HUES48 (cell line): ENCODE data around the gene ADGRL3.
"Not testable (repeated sequence)": the region's sequence is repeated elsewhere in the genome, so short reads cannot be mapped to it uniquely, and the experiment has no call there.

Experiments used
- H3K27ac ChIP-seq: one replicate; pipeline ENCODE4 v1.7.0; 2013; ENCODE audit warnings: low read depth, low read length, inconsistent platforms
- H3K27me3 ChIP-seq: 2 replicates; pipeline ENCODE4 v1.6.1; 2013; ENCODE audit warnings: mild to moderate bottlenecking, low read length; ENCODE audit not compliant: control insufficient read depth, insufficient read depth
- H3K36me3 ChIP-seq: 2 replicates; pipeline ENCODE4 v1.6.1; 2013; ENCODE audit warnings: low read length; ENCODE audit not compliant: control insufficient read depth, insufficient read depth
- H3K4me1 ChIP-seq: 2 replicates; pipeline ENCODE4 v1.6.1; 2013; ENCODE audit warnings: mild to moderate bottlenecking, low read length; ENCODE audit not compliant: control insufficient read depth, insufficient read depth
- H3K4me3 ChIP-seq: 2 replicates; pipeline ENCODE4 v1.5.1; 2013; ENCODE audit warnings: mild to moderate bottlenecking, low read depth, low read length
- H3K9ac ChIP-seq: 2 replicates; pipeline ENCODE4 v1.6.1; 2013; ENCODE audit warnings: mild to moderate bottlenecking, low read depth, low read length, moderate library complexity
- H3K9me3 ChIP-seq: 2 replicates; pipeline ENCODE4 v1.6.1; 2013; ENCODE audit warnings: low read length; ENCODE audit not compliant: control insufficient read depth, insufficient read depth

The ADGRL3 gene

DNA sequence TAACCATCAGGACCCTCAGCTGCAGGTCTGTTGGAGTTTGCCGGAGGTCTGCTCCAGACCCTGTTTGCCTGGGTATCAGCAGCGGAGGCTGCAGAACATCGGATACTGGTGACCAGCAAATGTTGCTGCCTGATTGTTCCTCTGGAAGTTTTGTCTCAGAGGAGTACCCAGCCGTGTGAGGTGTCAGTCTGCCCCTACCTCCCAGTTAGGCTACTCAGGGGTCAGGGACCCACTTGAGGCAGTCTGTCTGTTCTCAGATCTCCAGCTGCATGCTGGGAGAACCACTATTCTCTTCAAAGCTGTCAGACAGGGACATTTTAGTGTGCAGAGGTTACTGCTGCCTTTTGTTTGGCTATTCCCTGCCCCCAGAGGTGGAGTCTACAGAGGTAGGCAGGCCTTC, 559.8 kb downstream of the ADGRL3 start:
- H3K36me3 ChIP-seq: peaks cover 54% of the 10 kb centered on the region
- not testable (repeated sequence) for H3K27ac ChIP-seq, H3K27me3 ChIP-seq, H3K9ac ChIP-seq, H3K4me1 ChIP-seq, H3K4me3 ChIP-seq
- peaks cover 64% of the 10 kb centered on the region for H3K9me3 ChIP-seq

DNA sequence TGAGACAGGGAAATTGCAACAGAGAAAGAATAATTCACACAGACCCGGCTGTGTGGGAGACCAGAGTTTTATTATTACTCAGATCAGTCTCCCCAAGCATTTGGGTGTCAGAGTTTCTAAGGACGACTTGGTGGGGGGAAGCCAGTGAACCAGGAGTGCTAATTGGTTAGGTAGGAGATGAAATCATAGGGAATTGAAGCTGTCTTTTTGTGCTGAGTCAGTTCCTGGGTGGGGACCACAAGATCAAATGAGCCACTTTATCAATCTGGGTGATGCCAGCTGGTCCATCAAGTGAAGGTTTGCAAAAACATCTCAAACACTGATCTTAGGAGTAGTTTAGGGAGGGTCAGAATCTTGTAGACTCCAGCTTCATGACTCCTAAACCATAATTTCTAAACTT, 560.7 kb downstream of the ADGRL3 start:
- Histone ChIP-seq H3K4me3 (peak overlapping the region; percentile 35; the same call in 1 of the 2 replicates), H3K27ac (no peak overlapping the region), H3K9me3 (peaks cover 71% of the 10 kb centered on the region)

DNA sequence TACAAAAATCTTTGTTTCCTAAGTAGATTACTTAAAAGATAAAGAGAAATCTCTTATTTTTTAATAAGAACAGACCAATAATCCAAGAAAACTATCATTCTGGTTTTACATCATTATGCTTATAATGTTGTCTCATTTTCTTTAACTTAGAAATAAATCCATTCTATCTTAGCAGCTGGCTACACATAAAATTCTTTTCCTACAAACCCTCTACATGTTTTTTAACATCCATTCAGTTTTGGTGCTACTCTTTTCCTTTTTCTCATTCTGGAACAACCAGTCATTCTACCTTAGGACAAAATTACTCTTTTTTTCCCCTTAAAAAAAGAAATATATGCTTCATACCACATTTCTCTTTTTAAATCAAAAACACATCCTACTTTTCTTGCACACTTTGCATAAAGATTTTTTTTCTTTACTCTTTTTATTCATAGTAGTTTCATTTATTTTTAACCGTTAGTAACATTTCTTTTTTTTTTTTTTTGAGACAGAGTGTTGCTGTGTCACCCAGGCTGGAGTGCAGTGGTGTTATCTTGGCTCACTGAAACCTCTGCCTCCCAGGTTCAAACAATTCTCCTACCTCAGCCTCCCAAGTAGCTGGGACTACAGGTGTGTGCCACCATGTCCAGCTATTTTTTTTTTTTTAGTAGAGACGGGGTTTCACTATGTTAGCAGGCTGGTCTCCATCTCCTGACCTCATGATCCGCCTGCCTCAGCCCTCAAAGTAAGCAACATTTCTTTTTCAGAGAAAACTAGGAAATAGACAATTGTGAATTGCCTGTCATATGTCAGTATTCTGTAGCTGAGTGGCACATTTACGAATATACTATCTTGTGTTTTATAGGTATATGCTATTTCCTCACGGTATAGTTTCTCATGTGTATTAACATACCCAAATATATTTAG, 562.8 kb downstream of the ADGRL3 start:
- no peak overlapping the region for H3K27ac ChIP-seq
- no peaks in the 10 kb centered on the region for H3K27me3 ChIP-seq
- H3K9ac ChIP-seq: no peak overlapping the region
- H3K4me1 ChIP-seq: no peaks in the 10 kb centered on the region
- peak overlapping the region; percentile 49 for H3K4me3 ChIP-seq
- H3K36me3 ChIP-seq: peaks cover 75% of the 10 kb centered on the region
- H3K9me3 ChIP-seq: peaks cover 75% of the 10 kb centered on the region

More for the DNA sequence above, 560.7 kb downstream of the ADGRL3 start:
- no peaks in the 10 kb centered on the region for H3K4me1 ChIP-seq
- H3K36me3 ChIP-seq: peaks cover 62% of the 10 kb centered on the region
- no peak overlapping the region for H3K9ac ChIP-seq
- no peaks in the 10 kb centered on the region for H3K27me3 ChIP-seq

DNA sequence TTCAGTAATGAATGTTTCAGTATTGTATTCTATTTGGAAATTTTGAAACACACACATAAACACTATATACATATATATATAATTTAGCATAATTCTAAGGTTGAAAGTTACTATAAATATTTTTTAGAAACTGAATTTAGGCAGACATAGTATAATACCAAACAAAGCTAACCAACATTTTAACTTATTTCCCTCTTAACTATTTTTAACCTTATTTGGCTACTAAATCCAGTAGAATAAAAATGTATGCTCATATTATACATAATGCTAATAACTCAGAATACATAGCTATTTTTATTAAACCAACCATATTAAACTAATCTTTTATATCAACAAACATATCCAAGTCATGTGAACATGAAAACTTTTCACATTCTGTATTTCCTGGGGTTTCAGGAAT, 563.6 kb downstream of the ADGRL3 start:
- Histone ChIP-seq H3K9me3 (peaks cover 68% of the 10 kb centered on the region), H3K27me3 (no peaks in the 10 kb centered on the region), H3K4me1 (no peaks in the 10 kb centered on the region), H3K4me3 (peak overlapping the region; percentile 49), H3K36me3 (peaks cover 75% of the 10 kb centered on the region), H3K9ac (no peak overlapping the region), H3K27ac (no peak overlapping the region)

DNA sequence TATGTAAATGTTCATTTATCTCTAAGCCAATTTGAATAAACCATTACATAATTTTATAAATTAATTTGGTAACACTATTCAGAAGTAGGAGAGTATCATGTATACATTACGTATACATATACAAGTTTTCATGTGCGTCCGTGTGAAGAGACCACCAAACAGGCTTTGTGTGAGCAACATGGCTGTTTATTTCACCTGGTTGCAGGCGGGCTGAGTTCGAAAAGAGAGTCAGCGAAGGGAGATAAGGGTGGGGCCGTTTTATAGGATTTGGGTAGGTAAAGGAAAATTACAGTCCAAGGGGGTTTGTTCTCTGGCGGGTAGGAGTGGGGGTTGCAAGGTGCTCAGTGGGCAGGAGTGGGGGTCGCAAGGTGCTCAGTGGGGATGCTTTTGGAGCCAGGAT, 564.0 kb downstream of the ADGRL3 start:
- H3K9me3 ChIP-seq: peaks cover 65% of the 10 kb centered on the region
- H3K27me3 ChIP-seq, H3K9ac ChIP-seq, H3K27ac ChIP-seq, H3K4me1 ChIP-seq: not testable (repeated sequence)
- peak overlapping the region; percentile 49 for H3K4me3 ChIP-seq
- peaks cover 74% of the 10 kb centered on the region for H3K36me3 ChIP-seq

DNA sequence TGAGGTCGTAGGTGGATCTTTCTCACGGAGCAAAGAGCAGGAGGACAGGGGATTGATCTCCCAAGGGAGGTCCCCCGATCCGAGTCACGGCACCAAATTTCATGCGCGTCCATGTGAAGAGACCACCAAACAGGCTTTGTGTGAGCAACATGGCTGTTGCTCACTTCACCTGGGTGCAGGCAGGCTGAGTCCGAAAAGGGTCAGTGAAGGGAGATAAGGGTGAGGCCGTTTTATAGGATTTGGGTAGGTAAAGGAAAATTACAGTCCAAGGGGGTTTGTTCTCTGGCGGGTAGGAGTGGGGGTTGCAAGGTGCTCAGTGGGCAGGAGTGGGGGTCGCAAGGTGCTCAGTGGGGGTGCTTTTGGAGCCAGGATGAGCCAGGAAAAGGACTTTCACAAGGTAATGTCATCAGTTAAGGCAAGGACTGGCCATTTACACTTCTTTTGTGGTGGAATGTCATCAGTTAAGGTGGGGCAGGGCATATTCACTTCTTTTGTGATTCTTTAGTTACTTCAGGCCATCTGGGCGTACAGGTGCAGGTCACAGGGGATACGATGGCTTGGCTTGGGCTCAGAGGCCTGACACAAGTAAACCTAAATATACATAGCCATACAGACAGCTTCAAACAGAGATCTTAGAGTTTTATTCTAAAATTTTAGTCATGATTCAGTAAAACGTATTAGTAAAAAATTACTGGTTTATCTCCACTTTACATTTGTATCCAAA, 569.5 kb downstream of the ADGRL3 start:
- peaks cover 12% of the 10 kb centered on the region for H3K9me3 ChIP-seq
- peak overlapping the region; percentile 65 for H3K4me3 ChIP-seq
- H3K9ac ChIP-seq: peak overlapping the region; percentile 81
- peak overlapping the region; percentile 89 for H3K27ac ChIP-seq
- H3K4me1 ChIP-seq: peaks cover 43% of the 10 kb centered on the region
- H3K27me3 ChIP-seq: not testable (repeated sequence)
- peaks cover 21% of the 10 kb centered on the region for H3K36me3 ChIP-seq

DNA sequence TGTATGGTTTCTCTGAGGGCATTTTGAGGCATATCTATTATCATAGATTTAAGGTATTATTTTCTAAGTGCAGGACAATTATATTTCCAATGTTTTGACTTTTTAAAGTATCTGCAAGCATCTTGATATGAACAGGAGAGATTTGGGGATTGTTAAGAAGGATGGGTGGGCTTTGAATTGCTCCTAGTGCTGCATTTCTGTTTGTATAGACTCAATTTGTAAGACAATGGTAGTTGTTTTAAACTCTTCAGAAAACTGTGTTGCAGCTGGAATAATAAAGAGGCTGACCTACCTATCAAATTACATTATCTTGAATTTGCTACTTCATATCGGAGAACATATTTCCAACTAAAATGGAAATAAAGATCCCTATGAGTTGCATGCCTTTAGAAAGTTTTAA, 570.3 kb downstream of the ADGRL3 start:
- peak overlapping the region; percentile 50 for H3K4me3 ChIP-seq

DNA sequence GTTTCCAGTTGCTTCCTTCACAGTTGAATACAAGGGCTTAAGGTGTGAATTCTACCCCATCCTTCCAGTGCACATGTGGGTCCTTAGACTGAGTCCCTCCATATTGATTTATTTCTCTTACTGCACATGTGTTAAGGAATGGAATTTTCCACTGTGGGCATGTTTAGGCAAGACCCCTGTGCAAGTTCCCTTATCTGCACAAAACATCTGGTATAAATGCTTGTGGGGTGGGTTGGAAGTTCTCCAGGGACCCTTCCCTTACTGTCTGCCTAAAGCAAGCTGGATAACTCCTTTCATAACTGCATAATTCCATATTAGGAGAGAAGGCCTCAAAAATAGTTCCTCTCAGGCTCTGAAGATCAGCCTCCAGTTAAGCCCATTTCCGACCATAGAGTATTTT, 570.9 kb downstream of the ADGRL3 start:
- peaks cover 51% of the 10 kb centered on the region for H3K4me1 ChIP-seq
- H3K27me3 ChIP-seq: no peaks in the 10 kb centered on the region
- peaks cover 3% of the 10 kb centered on the region for H3K9me3 ChIP-seq
- H3K4me3 ChIP-seq: peak overlapping the region; percentile 50
- H3K9ac ChIP-seq: peak overlapping the region; percentile 36; the same call in 1 of the 2 replicates
- peak overlapping the region; percentile 89 for H3K27ac ChIP-seq
- peaks cover 11% of the 10 kb centered on the region for H3K36me3 ChIP-seq

More for the DNA sequence above, 570.3 kb downstream of the ADGRL3 start:
- Histone ChIP-seq H3K4me1 (peaks cover 51% of the 10 kb centered on the region), H3K9me3 (peaks cover 9% of the 10 kb centered on the region), H3K27ac (peak overlapping the region; percentile 89), H3K36me3 (peaks cover 17% of the 10 kb centered on the region), H3K27me3 (no peaks in the 10 kb centered on the region), H3K9ac (peak overlapping the region; percentile 36; the same call in 1 of the 2 replicates)

DNA sequence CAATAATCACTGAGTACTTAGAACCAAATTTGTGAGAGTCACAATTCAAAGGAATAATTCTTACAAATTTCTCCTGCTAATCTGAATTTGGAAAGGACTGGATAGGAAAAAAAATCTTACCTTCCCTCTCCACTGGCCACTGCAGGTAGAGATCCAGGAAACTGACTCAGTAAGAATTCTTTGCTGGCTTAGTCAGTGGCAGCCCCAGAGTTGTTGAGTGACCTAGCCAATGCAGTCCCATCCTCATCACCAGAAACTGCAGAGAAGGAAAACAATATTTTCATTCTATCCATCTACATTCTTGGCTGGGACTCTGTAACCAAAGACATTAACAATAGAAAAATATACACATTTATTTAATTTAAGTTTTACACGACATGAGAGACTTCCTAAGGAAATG, 572.0 kb downstream of the ADGRL3 start:
- no peak overlapping the region for H3K9ac ChIP-seq
- H3K36me3 ChIP-seq: peaks cover 2% of the 10 kb centered on the region
- no peak overlapping the region for H3K4me3 ChIP-seq
- H3K4me1 ChIP-seq: peaks cover 51% of the 10 kb centered on the region
- no peaks in the 10 kb centered on the region for H3K27me3 ChIP-seq
- no peaks in the 10 kb centered on the region; the same call in 1 of the 2 replicates for H3K9me3 ChIP-seq
- peak overlapping the region; percentile 85 for H3K27ac ChIP-seq

DNA sequence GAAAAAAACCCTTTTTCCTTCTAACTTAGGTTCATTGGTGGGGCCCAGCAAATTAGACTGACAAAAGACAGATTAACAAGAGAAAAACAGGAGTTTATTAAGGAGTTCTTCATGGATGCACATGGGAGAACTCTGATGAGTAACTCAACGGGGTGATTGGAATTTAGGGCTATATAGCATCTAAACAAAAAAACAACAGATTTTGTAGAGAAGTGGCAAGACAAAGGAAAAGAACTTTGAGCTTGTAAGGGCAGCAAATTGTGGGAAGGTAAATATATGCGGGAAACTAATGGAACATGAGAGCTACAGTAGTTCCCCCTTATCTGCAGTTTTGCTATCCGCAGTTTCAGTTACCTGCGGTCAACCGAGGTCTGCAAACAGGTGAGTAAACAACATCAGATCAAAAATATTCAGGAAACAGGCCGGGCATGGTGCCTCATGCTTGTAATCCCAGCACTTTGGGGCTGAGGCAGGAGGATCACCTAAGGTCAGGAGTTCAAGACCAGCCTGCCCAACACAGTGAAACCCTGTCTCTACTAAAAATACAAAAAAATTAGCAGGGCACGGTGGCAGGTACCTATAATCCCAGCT, 573.6 kb downstream of the ADGRL3 start:
- Histone ChIP-seq H3K4me3 (no peak overlapping the region; the same call in 1 of the 2 replicates), H3K9me3 (no peaks in the 10 kb centered on the region), H3K9ac (no peak overlapping the region), H3K27me3 (no peaks in the 10 kb centered on the region), H3K4me1 (peaks cover 51% of the 10 kb centered on the region), H3K27ac (peak overlapping the region; percentile 85), H3K36me3 (no peaks in the 10 kb centered on the region; the same call in 1 of the 2 replicates)
